HepG2 (cell line): Measurements from ENCODE around the gene HDAC5. TPM values are rescaled to one million over a fixed set of nuclear protein-coding genes. Genes with fewer than 3 reads are reported as not detected.

Experiments used
- BCL6 ChIP-seq: IDR thresholded peaks from 2 replicates; pipeline ENCODE4 v1.6.1; 2016; ENCODE audit warnings: missing genetic modification reagents, missing compliant biosample characterization
- ETV5 ChIP-seq: IDR thresholded peaks from 2 replicates; pipeline ENCODE4 v1.6.1; 2018; ENCODE audit warnings: missing biosample characterization, missing genetic modification reagents, inconsistent platforms, borderline replicate concordance
- FOXP1 ChIP-seq, 2 experiments: fragments of 450-650 bp in 1 of 2; IDR thresholded peaks; 2 replicates each; pipeline ENCODE4 v1.6.1; 2017 to 2018; ENCODE audit warnings: antibody characterized with exemption in 1 of 2
- JDP2 ChIP-seq: sonication (generic); formaldehyde crosslinking; IDR thresholded peaks from 2 replicates; pipeline ENCODE4 v1.8.1; 2022; ENCODE audit warnings: missing genetic modification reagents, borderline replicate concordance
- NR1H2 ChIP-seq: sonication (generic); formaldehyde crosslinking; IDR thresholded peaks from 2 replicates; pipeline ENCODE4 v1.8.1; 2022; ENCODE audit warnings: low read depth, missing genetic modification reagents, borderline replicate concordance
- SOX5 ChIP-seq: IDR thresholded peaks from 2 replicates; pipeline ENCODE4 v1.6.1; 2016; ENCODE audit warnings: borderline replicate concordance
- XBP1 ChIP-seq: sonication (generic); formaldehyde crosslinking; IDR thresholded peaks from 2 replicates; pipeline ENCODE4 v1.5.0; 2020; ENCODE audit warnings: missing genetic modification reagents
- ZBTB1 ChIP-seq: sonication (generic); formaldehyde crosslinking; IDR thresholded peaks from 2 replicates; pipeline ENCODE4 v1.4.0; 2020; ENCODE audit warnings: missing genetic modification reagents, borderline replicate concordance
- ZNF703 ChIP-seq: sonication (generic); formaldehyde crosslinking; IDR thresholded peaks from 2 replicates; pipeline ENCODE4 v1.5.1; 2020; ENCODE audit warnings: missing genetic modification reagents, mild to moderate bottlenecking, moderate library complexity, borderline replicate concordance
- ZNF780A ChIP-seq: sonication (generic); formaldehyde crosslinking; IDR thresholded peaks from 2 replicates; pipeline ENCODE4 v1.8.0; 2022; ENCODE audit warnings: mild to moderate bottlenecking, missing genetic modification reagents, moderate library complexity
- polyA plus RNA-seq, 8 experiments: library from polyadenylated mRNA; depleted of rRNA in 3 of 8; stranded (reverse) in 7 of 8; unstranded in 1 of 8; fragments of >200 nt; fragmentation: Illumina TruSeq in 4 of 8; extraction: Trizol in 4 of 8; gene quantifications; 2 replicates each; pipeline versions ENCODE4 v1.2.1 to v1.2.3, GENCODE V29; 2011 to 2016; ENCODE audit warnings: low read depth in 4 of 8, missing spikeins in 1 of 8, mixed read lengths in 1 of 8; ENCODE audit not compliant: insufficient read depth in 1 of 8
- total RNA-seq, 5 experiments: library from RNA; depleted of rRNA; stranded (reverse); fragments of >200 nt; fragmentation: Illumina TruSeq; extraction: Trizol; gene quantifications; 2 replicates each; pipeline ENCODE4 v1.2.3, GENCODE V29; 2016; ENCODE audit warnings: low read depth in 1 of 5
- TF ChIP-seq, protein P1 (sequence below): sonication (generic); formaldehyde crosslinking; IDR thresholded peaks from 2 replicates; pipeline ENCODE4 v1.5.0; 2020; ENCODE audit warnings: missing genetic modification reagents
- TF ChIP-seq, protein P2 (sequence below): sonication (generic); formaldehyde crosslinking; IDR thresholded peaks from 2 replicates; pipeline ENCODE4 v1.9.0; 2021; ENCODE audit warnings: mild to moderate bottlenecking, missing genetic modification reagents
- TF ChIP-seq, protein P3 (sequence below): sonication (generic); formaldehyde crosslinking; IDR thresholded peaks from 2 replicates; pipeline ENCODE4 v1.5.0; 2020; ENCODE audit warnings: mild to moderate bottlenecking, missing genetic modification reagents
- TF ChIP-seq, protein P4 (sequence below): IDR thresholded peaks from 2 replicates; pipeline ENCODE4 v1.6.1; 2016; ENCODE audit warnings: low read depth
- TF ChIP-seq, protein P5 (sequence below): sonication (generic); formaldehyde crosslinking; conservative IDR thresholded peaks from 2 replicates; pipeline ENCODE4 v1.8.1; 2023; ENCODE audit warnings: missing genetic modification reagents

Gene HDAC5
- total and polyA plus RNA-seq, 2 of the 13 experiments (the other 11 are each of a cell fraction or from before 2014, with no cell fraction given): 46.4 to 85.4 TPM

DNA sequence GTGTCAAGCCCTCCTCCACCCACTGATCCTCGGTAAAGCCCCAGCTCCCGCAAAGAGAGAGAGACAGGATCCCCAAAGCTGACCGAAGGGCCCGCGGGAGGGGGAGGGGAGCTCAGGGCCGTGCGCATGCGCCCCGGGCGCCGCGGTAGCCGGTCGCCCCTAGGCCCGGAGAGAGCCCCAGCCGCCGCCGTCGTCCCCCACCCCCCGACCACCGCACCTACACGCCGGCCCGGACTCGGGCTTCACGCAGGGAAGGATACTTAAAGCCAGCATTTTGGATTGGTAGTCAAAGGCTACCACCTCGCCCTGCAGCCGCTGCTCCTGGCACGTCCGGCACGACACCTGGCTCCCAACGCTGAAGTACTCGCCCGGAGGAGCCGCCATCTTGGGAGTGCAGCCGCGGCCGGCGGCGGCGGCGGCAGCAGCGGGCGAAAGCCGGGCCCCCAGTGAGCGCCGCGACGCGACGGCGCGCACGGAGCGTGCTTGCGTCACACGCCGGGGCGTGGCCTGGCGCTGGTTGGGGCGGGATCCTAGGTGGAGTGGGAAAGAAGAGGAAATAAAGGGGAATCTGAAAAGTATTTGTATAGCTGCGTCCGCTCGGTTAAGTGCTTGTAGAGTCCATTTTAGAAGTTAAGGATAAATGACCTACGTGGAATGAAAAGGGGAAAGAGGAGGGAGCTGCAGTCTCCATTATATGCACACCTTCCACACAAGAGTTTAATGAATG lies 57.1 kb downstream of the HDAC5 start, which contains the start of gene LSM12 (continued):
- TF ChIP-seq, protein P1, sequence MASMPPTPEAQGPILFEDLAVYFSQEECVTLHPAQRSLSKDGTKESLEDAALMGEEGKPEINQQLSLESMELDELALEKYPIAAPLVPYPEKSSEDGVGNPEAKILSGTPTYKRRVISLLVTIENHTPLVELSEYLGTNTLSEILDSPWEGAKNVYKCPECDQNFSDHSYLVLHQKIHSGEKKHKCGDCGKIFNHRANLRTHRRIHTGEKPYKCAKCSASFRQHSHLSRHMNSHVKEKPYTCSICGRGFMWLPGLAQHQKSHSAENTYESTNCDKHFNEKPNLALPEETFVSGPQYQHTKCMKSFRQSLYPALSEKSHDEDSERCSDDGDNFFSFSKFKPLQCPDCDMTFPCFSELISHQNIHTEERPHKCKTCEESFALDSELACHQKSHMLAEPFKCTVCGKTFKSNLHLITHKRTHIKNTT: no peak
- no peak for TF ChIP-seq BCL6 (CRISPR knock-in tag)
- TF ChIP-seq, protein P2, sequence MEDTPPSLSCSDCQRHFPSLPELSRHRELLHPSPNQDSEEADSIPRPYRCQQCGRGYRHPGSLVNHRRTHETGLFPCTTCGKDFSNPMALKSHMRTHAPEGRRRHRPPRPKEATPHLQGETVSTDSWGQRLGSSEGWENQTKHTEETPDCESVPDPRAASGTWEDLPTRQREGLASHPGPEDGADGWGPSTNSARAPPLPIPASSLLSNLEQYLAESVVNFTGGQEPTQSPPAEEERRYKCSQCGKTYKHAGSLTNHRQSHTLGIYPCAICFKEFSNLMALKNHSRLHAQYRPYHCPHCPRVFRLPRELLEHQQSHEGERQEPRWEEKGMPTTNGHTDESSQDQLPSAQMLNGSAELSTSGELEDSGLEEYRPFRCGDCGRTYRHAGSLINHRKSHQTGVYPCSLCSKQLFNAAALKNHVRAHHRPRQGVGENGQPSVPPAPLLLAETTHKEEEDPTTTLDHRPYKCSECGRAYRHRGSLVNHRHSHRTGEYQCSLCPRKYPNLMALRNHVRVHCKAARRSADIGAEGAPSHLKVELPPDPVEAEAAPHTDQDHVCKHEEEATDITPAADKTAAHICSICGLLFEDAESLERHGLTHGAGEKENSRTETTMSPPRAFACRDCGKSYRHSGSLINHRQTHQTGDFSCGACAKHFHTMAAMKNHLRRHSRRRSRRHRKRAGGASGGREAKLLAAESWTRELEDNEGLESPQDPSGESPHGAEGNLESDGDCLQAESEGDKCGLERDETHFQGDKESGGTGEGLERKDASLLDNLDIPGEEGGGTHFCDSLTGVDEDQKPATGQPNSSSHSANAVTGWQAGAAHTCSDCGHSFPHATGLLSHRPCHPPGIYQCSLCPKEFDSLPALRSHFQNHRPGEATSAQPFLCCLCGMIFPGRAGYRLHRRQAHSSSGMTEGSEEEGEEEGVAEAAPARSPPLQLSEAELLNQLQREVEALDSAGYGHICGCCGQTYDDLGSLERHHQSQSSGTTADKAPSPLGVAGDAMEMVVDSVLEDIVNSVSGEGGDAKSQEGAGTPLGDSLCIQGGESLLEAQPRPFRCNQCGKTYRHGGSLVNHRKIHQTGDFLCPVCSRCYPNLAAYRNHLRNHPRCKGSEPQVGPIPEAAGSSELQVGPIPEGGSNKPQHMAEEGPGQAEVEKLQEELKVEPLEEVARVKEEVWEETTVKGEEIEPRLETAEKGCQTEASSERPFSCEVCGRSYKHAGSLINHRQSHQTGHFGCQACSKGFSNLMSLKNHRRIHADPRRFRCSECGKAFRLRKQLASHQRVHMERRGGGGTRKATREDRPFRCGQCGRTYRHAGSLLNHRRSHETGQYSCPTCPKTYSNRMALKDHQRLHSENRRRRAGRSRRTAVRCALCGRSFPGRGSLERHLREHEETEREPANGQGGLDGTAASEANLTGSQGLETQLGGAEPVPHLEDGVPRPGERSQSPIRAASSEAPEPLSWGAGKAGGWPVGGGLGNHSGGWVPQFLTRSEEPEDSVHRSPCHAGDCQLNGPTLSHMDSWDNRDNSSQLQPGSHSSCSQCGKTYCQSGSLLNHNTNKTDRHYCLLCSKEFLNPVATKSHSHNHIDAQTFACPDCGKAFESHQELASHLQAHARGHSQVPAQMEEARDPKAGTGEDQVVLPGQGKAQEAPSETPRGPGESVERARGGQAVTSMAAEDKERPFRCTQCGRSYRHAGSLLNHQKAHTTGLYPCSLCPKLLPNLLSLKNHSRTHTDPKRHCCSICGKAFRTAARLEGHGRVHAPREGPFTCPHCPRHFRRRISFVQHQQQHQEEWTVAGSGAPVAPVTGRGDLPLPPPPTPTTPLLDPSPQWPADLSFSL: no peak
- TF ChIP-seq SOX5: no peak
- TF ChIP-seq ETV5 (CRISPR knock-in tag): no peak; the same call in 1 of the 2 replicates
- TF ChIP-seq XBP1: no peak
- TF ChIP-seq FOXP1 (IDR thresholded peaks at IDR 0.05): no peak
- no peak for TF ChIP-seq FOXP1 (CRISPR knock-in tag; IDR thresholded peaks at IDR 0.05)
- no peak; the same call in 1 of the 2 replicates for TF ChIP-seq JDP2 (CRISPR knock-in tag)
- TF ChIP-seq NR1H2: no peak
- TF ChIP-seq, protein P3, sequence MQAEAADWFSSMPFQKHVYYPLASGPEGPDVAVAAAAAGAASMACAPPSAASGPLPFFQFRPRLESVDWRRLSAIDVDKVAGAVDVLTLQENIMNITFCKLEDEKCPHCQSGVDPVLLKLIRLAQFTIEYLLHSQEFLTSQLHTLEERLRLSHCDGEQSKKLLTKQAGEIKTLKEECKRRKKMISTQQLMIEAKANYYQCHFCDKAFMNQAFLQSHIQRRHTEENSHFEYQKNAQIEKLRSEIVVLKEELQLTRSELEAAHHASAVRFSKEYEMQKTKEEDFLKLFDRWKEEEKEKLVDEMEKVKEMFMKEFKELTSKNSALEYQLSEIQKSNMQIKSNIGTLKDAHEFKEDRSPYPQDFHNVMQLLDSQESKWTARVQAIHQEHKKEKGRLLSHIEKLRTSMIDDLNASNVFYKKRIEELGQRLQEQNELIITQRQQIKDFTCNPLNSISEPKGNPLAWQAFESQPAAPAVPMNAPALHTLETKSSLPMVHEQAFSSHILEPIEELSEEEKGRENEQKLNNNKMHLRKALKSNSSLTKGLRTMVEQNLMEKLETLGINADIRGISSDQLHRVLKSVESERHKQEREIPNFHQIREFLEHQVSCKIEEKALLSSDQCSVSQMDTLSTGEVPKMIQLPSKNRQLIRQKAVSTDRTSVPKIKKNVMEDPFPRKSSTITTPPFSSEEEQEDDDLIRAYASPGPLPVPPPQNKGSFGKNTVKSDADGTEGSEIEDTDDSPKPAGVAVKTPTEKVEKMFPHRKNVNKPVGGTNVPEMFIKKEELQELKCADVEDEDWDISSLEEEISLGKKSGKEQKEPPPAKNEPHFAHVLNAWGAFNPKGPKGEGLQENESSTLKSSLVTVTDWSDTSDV (CRISPR knock-in tag): 0 out of 2 replicates have a peak, but pooled peaks have one; percentile 41
- TF ChIP-seq, protein P4, sequence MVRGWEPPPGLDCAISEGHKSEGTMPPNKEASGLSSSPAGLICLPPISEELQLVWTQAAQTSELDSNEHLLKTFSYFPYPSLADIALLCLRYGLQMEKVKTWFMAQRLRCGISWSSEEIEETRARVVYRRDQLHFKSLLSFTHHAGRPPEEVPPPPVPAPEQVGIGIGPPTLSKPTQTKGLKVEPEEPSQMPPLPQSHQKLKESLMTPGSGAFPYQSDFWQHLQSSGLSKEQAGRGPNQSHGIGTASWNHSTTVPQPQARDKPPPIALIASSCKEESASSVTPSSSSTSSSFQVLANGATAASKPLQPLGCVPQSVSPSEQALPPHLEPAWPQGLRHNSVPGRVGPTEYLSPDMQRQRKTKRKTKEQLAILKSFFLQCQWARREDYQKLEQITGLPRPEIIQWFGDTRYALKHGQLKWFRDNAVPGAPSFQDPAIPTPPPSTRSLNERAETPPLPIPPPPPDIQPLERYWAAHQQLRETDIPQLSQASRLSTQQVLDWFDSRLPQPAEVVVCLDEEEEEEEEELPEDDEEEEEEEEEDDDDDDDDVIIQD (CRISPR knock-in tag): no peak
- no peak for TF ChIP-seq ZBTB1 (CRISPR knock-in tag)
- no peak for TF ChIP-seq ZNF780A (CRISPR knock-in tag)
- TF ChIP-seq, protein P5, sequence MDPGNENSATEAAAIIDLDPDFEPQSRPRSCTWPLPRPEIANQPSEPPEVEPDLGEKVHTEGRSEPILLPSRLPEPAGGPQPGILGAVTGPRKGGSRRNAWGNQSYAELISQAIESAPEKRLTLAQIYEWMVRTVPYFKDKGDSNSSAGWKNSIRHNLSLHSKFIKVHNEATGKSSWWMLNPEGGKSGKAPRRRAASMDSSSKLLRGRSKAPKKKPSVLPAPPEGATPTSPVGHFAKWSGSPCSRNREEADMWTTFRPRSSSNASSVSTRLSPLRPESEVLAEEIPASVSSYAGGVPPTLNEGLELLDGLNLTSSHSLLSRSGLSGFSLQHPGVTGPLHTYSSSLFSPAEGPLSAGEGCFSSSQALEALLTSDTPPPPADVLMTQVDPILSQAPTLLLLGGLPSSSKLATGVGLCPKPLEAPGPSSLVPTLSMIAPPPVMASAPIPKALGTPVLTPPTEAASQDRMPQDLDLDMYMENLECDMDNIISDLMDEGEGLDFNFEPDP (CRISPR knock-in tag): no peak
- 0 out of 2 replicates have a peak, but pooled peaks have one; percentile 24 for TF ChIP-seq ZNF703 (CRISPR knock-in tag)
